Neural cell (in vitro differentiated cells): ENCODE measurements around the gene SBSN. TPM values are rescaled to one million over a fixed set of nuclear protein-coding genes. Genes with fewer than 3 reads are reported as not detected.

Experiments
- H2AFZ ChIP-seq: fragments of 200-600, 300-800 bp; sonication (generic), shearing (Covaris generic); 2 replicates; pipeline ENCODE4 v1.6.0; 2014; ENCODE audit warnings: low read depth, mild to moderate bottlenecking, antibody characterized with exemption, low read length, moderate library complexity
- H3F3A ChIP-seq: fragments of 200-600 bp; shearing (Covaris generic); 2 replicates; pipeline ENCODE4 v1.6.1; 2016; ENCODE audit warnings: mild to moderate bottlenecking, moderate library complexity, mixed read lengths, antibody characterized with exemption, low read length; ENCODE audit not compliant: insufficient read depth, poor library complexity, severe bottlenecking
- H3K27ac ChIP-seq: fragments of 200-600, 300-800 bp; sonication (generic), shearing (Covaris generic); 2 replicates; pipeline ENCODE4 v1.5.1; 2014; ENCODE audit warnings: mild to moderate bottlenecking, low read length, moderate library complexity
- H3K27me3 ChIP-seq: fragments of 300-800, 200-600 bp; sonication (generic), shearing (Covaris generic); 2 replicates; pipeline ENCODE4 v1.6.0; 2014; ENCODE audit warnings: mild to moderate bottlenecking, low read depth, low read length, moderate library complexity; ENCODE audit not compliant: insufficient read depth
- H3K36me3 ChIP-seq: fragments of 300-800, 200-600 bp; sonication (generic), shearing (Covaris generic); 2 replicates; pipeline ENCODE4 v1.5.1; 2014; ENCODE audit warnings: mild to moderate bottlenecking, antibody characterized with exemption, low read length, moderate library complexity; ENCODE audit not compliant: insufficient read depth
- H3K4me2 ChIP-seq: fragments of 300-800, 200-600 bp; sonication (generic), shearing (Covaris generic); 2 replicates; pipeline ENCODE4 v1.6.0; 2014; ENCODE audit warnings: mild to moderate bottlenecking, low read length
- H3K4me3 ChIP-seq: fragments of 300-800, 200-600 bp; sonication (generic), shearing (Covaris generic); 2 replicates; pipeline ENCODE4 v1.5.1; 2014; ENCODE audit warnings: mild to moderate bottlenecking, low read length, moderate library complexity
- H3K79me2 ChIP-seq: fragments of 200-600 bp; shearing (Covaris generic); replicated peaks from 2 replicates; pipeline ENCODE4 v1.6.0; 2014; ENCODE audit warnings: mild to moderate bottlenecking, low read length, moderate library complexity; ENCODE audit not compliant: insufficient read depth
- H3K9ac ChIP-seq: fragments of 300-800, 200-600 bp; sonication (generic), shearing (Covaris generic); 2 replicates; pipeline ENCODE4 v1.6.1; 2016; ENCODE audit warnings: mild to moderate bottlenecking, low read length, mixed read lengths
- H3K9me2 ChIP-seq: fragments of 200-600 bp; shearing (Covaris generic); 2 replicates; pipeline ENCODE4 v1.6.1; 2016; ENCODE audit warnings: mild to moderate bottlenecking, low read length, mixed read lengths; ENCODE audit not compliant: insufficient read depth
- H3K9me3 ChIP-seq: fragments of 200-600, 300-800 bp; sonication (generic), shearing (Covaris generic); 2 replicates; pipeline ENCODE4 v1.6.1; 2016; ENCODE audit warnings: mild to moderate bottlenecking, mixed run types, low read length, moderate library complexity, mixed read lengths
- H4K20me1 ChIP-seq: fragments of 200-600 bp; shearing (Covaris generic); 2 replicates; pipeline ENCODE4 v1.6.1; 2016; ENCODE audit warnings: mild to moderate bottlenecking, mixed run types; ENCODE audit not compliant: insufficient read depth
- CTCF ChIP-seq: fragments of 450-650 bp; IDR thresholded peaks from 2 replicates; pipeline ENCODE4 v1.5.1; 2014; ENCODE audit warnings: antibody characterized with exemption, mild to moderate bottlenecking, moderate library complexity; ENCODE audit not compliant: poor library complexity, severe bottlenecking
- EP300 ChIP-seq: fragments of 450-650 bp; conservative IDR thresholded peaks from 2 replicates; pipeline ENCODE4 v1.6.1; 2014; ENCODE audit warnings: antibody characterized with exemption, mild to moderate bottlenecking, moderate library complexity; ENCODE audit not compliant: poor library complexity, severe bottlenecking
- EZH2 ChIP-seq: fragments of 200-600, 300-800 bp; shearing (Covaris generic), sonication (generic); IDR thresholded peaks from 2 replicates; pipeline ENCODE4 v1.6.1; 2014; ENCODE audit warnings: antibody characterized with exemption, low read length, borderline replicate concordance, mild to moderate bottlenecking; ENCODE audit not compliant: insufficient read depth, poor library complexity, severe bottlenecking
- MXI1 ChIP-seq: fragments of 450-650 bp; conservative IDR thresholded peaks from 2 replicates; pipeline ENCODE4 v1.6.1; 2014; ENCODE audit warnings: antibody characterized with exemption, mild to moderate bottlenecking; ENCODE audit not compliant: poor library complexity, severe bottlenecking
- POLR2AphosphoS5 ChIP-seq: IDR thresholded peaks from 2 replicates; pipeline ENCODE4 v1.6.1; 2012
- RAD21 ChIP-seq: fragments of 450-650 bp; conservative IDR thresholded peaks from 2 replicates; pipeline ENCODE4 v1.6.1; 2014; ENCODE audit warnings: antibody characterized with exemption, mild to moderate bottlenecking, moderate library complexity
- REST ChIP-seq: IDR thresholded peaks from 2 replicates; pipeline ENCODE4 v1.6.1; 2012; ENCODE audit warnings: borderline replicate concordance
- SMC3 ChIP-seq: fragments of 450-650 bp; conservative IDR thresholded peaks from 2 replicates; pipeline ENCODE4 v1.6.1; 2014; ENCODE audit warnings: antibody characterized with exemption, mild to moderate bottlenecking, moderate library complexity; ENCODE audit not compliant: poor library complexity
- TAF1 ChIP-seq: IDR thresholded peaks from 2 replicates; pipeline ENCODE4 v1.6.1; 2012; ENCODE audit warnings: low read depth
- polyA plus RNA-seq: library from polyadenylated mRNA; depleted of rRNA; stranded (reverse); fragments of >200 nt; gene quantifications from 2 replicates; pipeline ENCODE4 v1.2.3, GENCODE V29; 2014

SBSN gene
- polyA plus RNA-seq, 1 donor from 2014 or later, result not detected

- Histone ChIP-seq H3K27ac (no peak overlapping the region), H3K4me3 (no peak overlapping the region), H3K36me3 (no peaks in the 10 kb centered on the region), H3K9ac (no peak overlapping the region), H3K27me3 (no peaks in the 10 kb centered on the region), H2AFZ (no peak overlapping the region), H3K9me2 (no peaks in the 10 kb centered on the region), H3K9me3 (no peaks in the 10 kb centered on the region), H4K20me1 (no peaks in the 10 kb centered on the region), H3K4me2 (no peak overlapping the region), H3K79me2 (no peaks in the 10 kb centered on the region), H3F3A (no peaks in the 10 kb centered on the region)
- no peak for TF ChIP-seq MXI1
- no peak for TF ChIP-seq CTCF
- TF ChIP-seq EP300, result no peak
- TF ChIP-seq TAF1, result no peak
- TF ChIP-seq REST, result no peak
- TF ChIP-seq POLR2AphosphoS5, result no peak
- TF ChIP-seq SMC3, result no peak
- TF ChIP-seq RAD21, result no peak
- TF ChIP-seq EZH2, result no peak
Observed at GRCh38 chr19:35474104-35474503, 54.0 kb downstream of the SBSN start.

Other genes starting within 250 kb of the SBSN start
- gene HAMP, start 245.8 kb downstream of the SBSN start, polyA plus RNA-seq, result not detected in 2 replicates
- not detected in 2 replicates for gene MAG, start 236.2 kb downstream of the SBSN start, polyA plus RNA-seq
- gene CD22, start 199.1 kb downstream of the SBSN start, polyA plus RNA-seq, result not detected in 2 replicates
- gene FFAR1, start 180.4 kb downstream of the SBSN start, polyA plus RNA-seq, result not detected in 2 replicates
- gene FFAR3, start 169.9 kb downstream of the SBSN start, polyA plus RNA-seq, result not detected in 2 replicates
- gene GPR42, start 157.2 kb downstream of the SBSN start, polyA plus RNA-seq, result not detected in 2 replicates
- gene FFAR2, start 80.1 kb downstream of the SBSN start, polyA plus RNA-seq, result not detected in 2 replicates
- gene KRTDAP, start 37.8 kb downstream of the SBSN start, polyA plus RNA-seq, result not detected in 2 replicates
- not detected in 2 replicates for gene DMKN, start 14.7 kb downstream of the SBSN start, polyA plus RNA-seq
- not detected in 2 replicates for gene GAPDHS, start 5.1 kb upstream of the SBSN start, polyA plus RNA-seq
- 106 and 108 TPM in 2 replicates for gene TMEM147, start 17.3 kb upstream of the SBSN start, polyA plus RNA-seq
- gene ATP4A, start 35.3 kb upstream of the SBSN start, polyA plus RNA-seq, result 0.34 TPM in 1 of 2 replicates, not detected in the other
- gene PMIS2, start 57.9 kb upstream of the SBSN start, polyA plus RNA-seq, result not detected in 2 replicates
- gene HAUS5, start 84.4 kb upstream of the SBSN start, polyA plus RNA-seq, result 13.1 and 14.4 TPM in 2 replicates
- 58.5 and 73.5 TPM in 2 replicates for gene RBM42, start 100.7 kb upstream of the SBSN start, polyA plus RNA-seq
- gene ETV2, start 113.4 kb upstream of the SBSN start, polyA plus RNA-seq, result 0.58 TPM in 1 of 2 replicates, not detected in the other
- gene COX6B1, start 120.0 kb upstream of the SBSN start, polyA plus RNA-seq, result 860 and 1,013 TPM in 2 replicates
- gene UPK1A, start 138.2 kb upstream of the SBSN start, polyA plus RNA-seq, result 0.26 TPM in 1 of 2 replicates, not detected in the other
- gene ZBTB32, start 176.2 kb upstream of the SBSN start, polyA plus RNA-seq, result not detected in 2 replicates
- 9.0 and 15.8 TPM in 2 replicates for gene KMT2B, start 189.7 kb upstream of the SBSN start, polyA plus RNA-seq
- gene IGFLR1, start 214.1 kb upstream of the SBSN start, polyA plus RNA-seq, result 4.6 and 7.2 TPM in 2 replicates
- gene U2AF1L4, start 217.1 kb upstream of the SBSN start, polyA plus RNA-seq, result 54.7 and 57.0 TPM in 2 replicates
- 46.2 and 46.7 TPM in 2 replicates for gene PSENEN, start 217.3 kb upstream of the SBSN start, polyA plus RNA-seq
- gene LIN37, start 220.3 kb upstream of the SBSN start, polyA plus RNA-seq, result 25.7 and 37.2 TPM in 2 replicates
- not detected in 2 replicates for gene HSPB6, start 228.7 kb upstream of the SBSN start, polyA plus RNA-seq
- gene PROSER3, start 229.9 kb upstream of the SBSN start, polyA plus RNA-seq, result 1.2 and 1.5 TPM in 2 replicates
- gene ARHGAP33, start 247.3 kb upstream of the SBSN start, polyA plus RNA-seq, result 20.5 and 46.0 TPM in 2 replicates